ENCODE data around the gene RAB6A.
"Not testable (repeated sequence)": the region's sequence is repeated elsewhere in the genome, so short reads cannot be mapped to it uniquely, and the experiment has no call there.

RAB6A gene

DNA sequence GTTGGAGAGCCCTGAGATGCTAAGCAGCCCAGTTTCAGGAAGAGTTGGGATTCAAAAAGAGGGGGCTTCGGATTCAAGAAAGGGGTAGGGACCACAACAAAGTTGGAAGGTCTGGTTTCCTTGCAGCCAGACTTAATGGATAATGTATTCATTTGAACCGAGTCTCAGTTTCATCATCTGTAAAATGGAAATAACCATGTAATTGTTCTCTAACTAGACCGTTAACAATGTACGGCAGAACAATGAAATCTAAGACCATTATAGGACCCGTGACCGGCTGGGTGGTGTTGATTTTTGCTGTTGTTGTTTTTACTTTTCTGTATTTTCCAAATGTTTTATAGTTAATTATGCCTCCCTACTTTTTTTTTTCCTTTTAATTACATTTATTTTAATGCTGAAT is 20.4 kb upstream of the RAB6A start:
- DNase-seq (ENCODE audit: low read depth in 1 of 2, low spot score in 1 of 2) = no peak
- Histone ChIP-seq H3K4me3 (replicated peaks; ENCODE audit: insufficient read depth, low read length) (no peak overlapping the region), H3K27ac (replicated peaks) (no peak overlapping the region), H3K27me3 (ENCODE audit: insufficient read depth, poor library complexity, severe bottlenecking) (no peaks in the 10 kb centered on the region)
- TF ChIP-seq REST (IDR thresholded peaks at IDR 0.05; ENCODE audit: insufficient replicate concordance, low read depth) (no peak), POLR2AphosphoS5 (IDR thresholded peaks at IDR 0.05; ENCODE audit: low read depth) (no peak), SPI1 (IDR thresholded peaks at IDR 0.05; ENCODE audit: borderline replicate concordance, low read depth) (no peak), CTCF (IDR thresholded peaks at IDR 0.05; ENCODE audit: insufficient read depth, low read length) (no peak), GABPA (IDR thresholded peaks at IDR 0.05; ENCODE audit: low read depth) (no peak)

DNA sequence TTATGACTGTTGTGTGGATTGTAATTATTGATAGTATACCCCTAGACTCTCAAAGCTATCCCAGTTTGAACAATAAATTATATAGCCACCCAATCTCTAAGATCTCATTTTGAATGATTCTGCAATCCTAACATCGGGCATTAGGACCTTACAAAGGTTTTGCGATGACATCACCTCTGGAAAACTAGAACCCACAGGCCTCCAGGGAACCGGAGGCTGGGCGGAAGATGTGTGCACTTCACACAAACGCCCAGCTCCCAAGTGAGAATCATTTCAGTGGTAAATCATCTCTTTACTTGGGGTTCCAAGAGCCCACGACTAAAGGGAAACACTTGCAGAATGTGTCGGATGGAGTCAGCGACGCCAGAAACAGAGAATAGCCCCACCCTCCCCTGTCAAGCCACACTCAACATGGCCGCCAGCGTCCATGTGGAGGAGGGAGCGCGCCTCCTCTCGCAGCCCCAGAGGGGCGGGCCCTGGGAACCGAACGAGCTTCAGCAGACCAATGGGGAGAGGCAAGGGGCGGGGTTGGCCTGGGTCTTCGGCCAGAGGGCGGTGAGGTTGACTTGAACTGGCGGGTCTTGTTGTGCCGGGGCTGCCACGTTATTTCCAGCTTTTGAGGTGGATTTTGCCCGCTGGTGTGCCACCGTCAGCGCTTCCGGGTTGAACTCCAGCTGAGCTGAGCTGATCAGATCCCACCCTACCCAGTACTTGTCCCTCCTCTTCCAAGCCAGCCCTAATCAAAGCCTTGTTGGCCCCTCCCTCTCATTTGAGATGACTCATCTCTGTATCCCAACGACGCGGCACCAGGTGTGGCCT is 18.4 kb upstream of the RAB6A start:
- peak; percentile 96 to 99 for DNase-seq (ENCODE audit: low read depth in 1 of 2, low spot score in 1 of 2)
- peak; percentile 61 for TF ChIP-seq GABPA (IDR thresholded peaks at IDR 0.05; ENCODE audit: low read depth)
- peak; percentile 50 for TF ChIP-seq REST (IDR thresholded peaks at IDR 0.05; ENCODE audit: insufficient replicate concordance, low read depth)
- no peak for TF ChIP-seq SPI1 (IDR thresholded peaks at IDR 0.05; ENCODE audit: borderline replicate concordance, low read depth)
- peak; percentile 99 for TF ChIP-seq POLR2AphosphoS5 (IDR thresholded peaks at IDR 0.05; ENCODE audit: low read depth)
- H3K27ac ChIP-seq (replicated peaks) = peak overlapping the region; percentile 72
- peak overlapping the region; percentile 52 for H3K4me3 ChIP-seq (replicated peaks; ENCODE audit: insufficient read depth, low read length)
- no peaks in the 10 kb centered on the region for H3K27me3 ChIP-seq (ENCODE audit: insufficient read depth, poor library complexity, severe bottlenecking)

- DNase-seq (ENCODE audit: low read depth in 1 of 2, low spot score in 1 of 2); H3K27ac ChIP-seq (replicated peaks); H3K27me3 ChIP-seq (ENCODE audit: insufficient read depth, poor library complexity, severe bottlenecking); H3K4me3 ChIP-seq (replicated peaks; ENCODE audit: insufficient read depth, low read length): not testable (repeated sequence)
These were observed 9.9 kb upstream of the RAB6A start for GRCh38 chr11:73770811-73771210.

DNA sequence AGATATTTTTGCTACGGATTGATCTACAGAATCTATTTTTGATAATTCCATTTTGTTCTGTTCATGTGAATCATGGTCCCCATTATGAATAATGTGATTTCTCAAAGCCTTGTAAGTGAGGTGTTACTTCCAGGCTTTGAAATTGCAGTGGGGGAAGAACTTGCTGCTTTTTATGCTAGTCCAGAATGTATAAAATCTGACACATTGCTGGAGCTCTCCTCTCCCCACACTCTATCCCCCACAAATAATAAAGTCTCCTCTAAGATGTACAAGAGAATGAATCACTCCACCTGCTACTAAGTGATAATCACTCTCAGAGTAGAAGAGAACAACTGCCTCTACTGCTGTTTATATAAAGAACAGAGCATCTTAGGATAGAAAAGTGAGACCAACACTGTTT is 5.9 kb upstream of the RAB6A start:
- DNase-seq (ENCODE audit: low read depth in 1 of 2, low spot score in 1 of 2) = no peak
- no peak overlapping the region for H3K4me3 ChIP-seq (replicated peaks; ENCODE audit: insufficient read depth, low read length)
- H3K27ac ChIP-seq (replicated peaks) = no peak overlapping the region
- H3K27me3 ChIP-seq (ENCODE audit: insufficient read depth, poor library complexity, severe bottlenecking) = no peaks in the 10 kb centered on the region
- TF ChIP-seq REST (IDR thresholded peaks at IDR 0.05; ENCODE audit: insufficient replicate concordance, low read depth) (no peak), SPI1 (IDR thresholded peaks at IDR 0.05; ENCODE audit: borderline replicate concordance, low read depth) (no peak), POLR2AphosphoS5 (IDR thresholded peaks at IDR 0.05; ENCODE audit: low read depth) (no peak)

Data from HL-60 (cell line).